H9 (cell line): ENCODE results near the gene GGACT. TPM values are rescaled to one million over a fixed set of nuclear protein-coding genes. Genes with fewer than 3 reads are reported as not detected.

Source experiments
- DNase-seq: peaks from one replicate; pipeline ENCODE4 v3.0.0-alpha.2; 2017
- H2AFZ ChIP-seq: one replicate; pipeline ENCODE4 v1.6.1; 2013; ENCODE audit warnings: mild to moderate bottlenecking, low read length, control low read depth, moderate library complexity
- H2AK5ac ChIP-seq: 2 replicates; pipeline ENCODE4 v1.6.1; 2013; ENCODE audit warnings: low read length, control low read depth, mixed read lengths; ENCODE audit not compliant: insufficient read length
- H2BK120ac ChIP-seq: one replicate; pipeline ENCODE4 v1.6.1; 2013; ENCODE audit warnings: low read depth, mild to moderate bottlenecking, low read length, control low read depth, inconsistent platforms; ENCODE audit not compliant: poor library complexity, severe bottlenecking
- H2BK12ac ChIP-seq: 2 replicates; pipeline ENCODE4 v1.6.1; 2013; ENCODE audit warnings: low read length, control low read depth, mixed read lengths, low read depth; ENCODE audit not compliant: insufficient read length
- H2BK15ac ChIP-seq: 2 replicates; pipeline ENCODE4 v1.6.1; 2013; ENCODE audit warnings: low read depth, low read length, control low read depth
- H2BK20ac ChIP-seq: one replicate; pipeline ENCODE4 v1.6.1; 2013; ENCODE audit warnings: low read depth, mild to moderate bottlenecking, low read length, control low read depth, inconsistent platforms; ENCODE audit not compliant: poor library complexity, severe bottlenecking
- H2BK5ac ChIP-seq: 2 replicates; pipeline ENCODE4 v1.6.1; 2013; ENCODE audit warnings: low read length, control low read depth, mixed read lengths; ENCODE audit not compliant: insufficient read length
- H3K14ac ChIP-seq: 2 replicates; pipeline ENCODE4 v1.6.1; 2013; ENCODE audit warnings: low read length, control low read depth; ENCODE audit not compliant: insufficient read depth
- H3K18ac ChIP-seq: 2 replicates; pipeline ENCODE4 v1.6.1; 2013; ENCODE audit warnings: low read depth, mild to moderate bottlenecking, mixed read lengths, low read length, control low read depth; ENCODE audit not compliant: insufficient read length
- H3K23ac ChIP-seq: 2 replicates; pipeline ENCODE4 v1.6.1; 2013; ENCODE audit warnings: low read length, control low read depth, mixed read lengths, low read depth; ENCODE audit not compliant: insufficient read length
- H3K23me2 ChIP-seq: 2 replicates; pipeline ENCODE4 v1.6.1; 2013; ENCODE audit warnings: low read depth, mild to moderate bottlenecking, mixed read lengths, low read length, control low read depth; ENCODE audit not compliant: insufficient read length, poor library complexity, severe bottlenecking
- H3K27ac ChIP-seq: 2 replicates; pipeline ENCODE4 v1.5.1; 2013; ENCODE audit warnings: low read length, control low read depth, mixed read lengths, low read depth; ENCODE audit not compliant: insufficient read length
- H3K27me3 ChIP-seq: 2 replicates; pipeline ENCODE4 v1.6.1; 2013; ENCODE audit warnings: low read length, control low read depth, inconsistent platforms; ENCODE audit not compliant: insufficient read depth
- H3K4ac ChIP-seq: 2 replicates; pipeline ENCODE4 v1.6.1; 2013; ENCODE audit warnings: low read depth, mild to moderate bottlenecking, control low read depth, inconsistent platforms, low read length, moderate library complexity
- H3K4me1 ChIP-seq: 2 replicates; pipeline ENCODE4 v1.6.1; 2013; ENCODE audit warnings: low read length, control low read depth, inconsistent platforms; ENCODE audit not compliant: insufficient read depth
- H3K4me2 ChIP-seq: 2 replicates; pipeline ENCODE4 v1.6.1; 2013; ENCODE audit warnings: low read length, control low read depth, mixed read lengths; ENCODE audit not compliant: insufficient read length, insufficient read depth
- H3K56ac ChIP-seq: 2 replicates; pipeline ENCODE4 v1.6.1; 2013; ENCODE audit warnings: low read depth, mild to moderate bottlenecking, mixed read lengths, low read length, control low read depth; ENCODE audit not compliant: insufficient read length
- H3K79me1 ChIP-seq: 2 replicates; pipeline ENCODE4 v1.6.1; 2013; ENCODE audit warnings: low read depth, mild to moderate bottlenecking, moderate library complexity, low read length, control low read depth, inconsistent platforms; ENCODE audit not compliant: insufficient read depth, poor library complexity, severe bottlenecking
- H3K79me2 ChIP-seq: 2 replicates; pipeline ENCODE4 v1.6.1; 2013; ENCODE audit warnings: low read length, control low read depth, inconsistent platforms; ENCODE audit not compliant: insufficient read depth
- H3K9ac ChIP-seq: 2 replicates; pipeline ENCODE4 v1.6.1; 2013; ENCODE audit warnings: low read length, control low read depth, mixed read lengths; ENCODE audit not compliant: insufficient read length; ENCODE audit errors: extremely low read depth
- H3K9me3 ChIP-seq: one replicate; pipeline ENCODE4 v1.6.1; 2013; ENCODE audit warnings: low read depth, low read length, inconsistent platforms; ENCODE audit not compliant: control insufficient read depth
- H3T11ph ChIP-seq: one replicate; pipeline ENCODE4 v1.6.1; 2013; ENCODE audit warnings: mild to moderate bottlenecking, low read length, control low read depth, inconsistent platforms
- H4K20me1 ChIP-seq: one replicate; pipeline ENCODE4 v1.6.1; 2013; ENCODE audit not compliant: control insufficient read depth, insufficient read length, insufficient read depth
- H4K5ac ChIP-seq: 2 replicates; pipeline ENCODE4 v1.6.1; 2013; ENCODE audit warnings: low read depth, mild to moderate bottlenecking, mixed read lengths, low read length, control low read depth; ENCODE audit not compliant: insufficient read length
- H4K8ac ChIP-seq: replicated peaks from 2 replicates; pipeline ENCODE4 v1.6.1; 2013; ENCODE audit warnings: low read length, control low read depth, mixed read lengths, low read depth; ENCODE audit not compliant: insufficient read length
- H4K91ac ChIP-seq: 2 replicates; pipeline ENCODE4 v1.6.1; 2013; ENCODE audit warnings: low read depth, mild to moderate bottlenecking, moderate library complexity, mixed read lengths, low read length, control low read depth; ENCODE audit not compliant: insufficient read length
- H3K27ac Mint-ChIP-seq, 3 experiments: 2 replicates in 2 of 3; 3 replicates in 1 of 3; pipeline ENCODE4 v1.8.0; 2020 to 2021; ENCODE audit warnings: mixed read lengths in 3 of 3, mild to moderate bottlenecking in 1 of 3, moderate library complexity in 1 of 3
- H3K27me3 Mint-ChIP-seq: 2 replicates; pipeline ENCODE4 v1.8.0; 2021; ENCODE audit warnings: low read depth, mild to moderate bottlenecking, moderate library complexity, mixed read lengths
- H3K36me3 Mint-ChIP-seq, 3 experiments: 2 replicates in 2 of 3; 3 replicates in 1 of 3; pipeline ENCODE4 v1.8.0; 2020 to 2021; ENCODE audit warnings: low read depth in 3 of 3, mixed read lengths in 3 of 3; ENCODE audit not compliant: insufficient read depth in 1 of 3
- H3K4me1 Mint-ChIP-seq, 2 experiments: 2 replicates each; pipeline ENCODE4 v1.8.0; 2020; ENCODE audit warnings: mixed read lengths in 2 of 2
- H3K4me3 Mint-ChIP-seq, 2 experiments: 2 replicates in 1 of 2; 3 replicates in 1 of 2; pipeline ENCODE4 v1.8.0; 2020 to 2021; ENCODE audit warnings: mild to moderate bottlenecking in 2 of 2, mixed read lengths in 2 of 2, moderate library complexity in 1 of 2
- H3K9me3 Mint-ChIP-seq, 2 experiments: 2 replicates in 1 of 2; 3 replicates in 1 of 2; pipeline ENCODE4 v1.8.0; 2020; ENCODE audit warnings: mild to moderate bottlenecking in 2 of 2, mixed read lengths in 2 of 2, moderate library complexity in 1 of 2
- WGBS: extraction: QIAGEN DNeasy Blood & Tissue Kit; methylation state at CpG from one replicate; pipeline ENCODE4 v1.1.7; 2013; ENCODE audit warnings: missing lambda C conversion rate, low lambda C conversion rate, mixed read lengths; ENCODE audit not compliant: insufficient read length; ENCODE audit errors: extremely low coverage; 5-methylcytosine and 5-hydroxymethylcytosine counted together
- total RNA-seq: library from RNA; stranded (reverse); gene quantifications from 2 replicates; pipeline ENCODE4 v1.2.1, GENCODE V29; 2021
- TF ChIP-seq, protein P1 (sequence below): fragments of 200-600 bp; sonication (generic); conservative IDR thresholded peaks from 3 replicates; pipeline ENCODE4 v1.8.0; 2021; ENCODE audit warnings: antibody characterized with exemption, mild to moderate bottlenecking

The GGACT gene
- total RNA-seq, 1 experiment from 2014 or later: 1.3 TPM

DNA sequence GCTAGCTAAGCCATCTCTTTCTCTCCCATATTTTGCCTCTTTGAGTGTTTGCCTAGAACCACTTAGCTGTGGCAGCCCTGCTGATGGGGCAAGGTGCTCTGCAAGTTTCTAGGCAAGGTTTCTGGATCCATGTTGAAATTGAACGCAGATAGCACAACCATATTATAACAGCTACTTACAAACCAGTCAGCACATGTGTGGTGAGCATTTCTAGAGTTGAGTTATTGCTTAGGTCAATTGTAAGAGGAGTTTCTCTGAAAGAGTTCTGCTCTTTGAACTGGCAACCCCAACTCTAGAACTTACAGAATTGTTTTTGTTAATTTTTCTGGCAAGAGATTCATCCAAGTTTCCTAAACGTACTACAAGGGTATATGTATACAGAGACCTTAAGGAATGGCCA, 103.3 kb downstream of the GGACT start:
- no peak overlapping the region for H3K4ac ChIP-seq
- H3K27me3 Mint-ChIP-seq: no peaks in the 10 kb centered on the region
- no peak overlapping the region for H4K8ac ChIP-seq
- H3K18ac ChIP-seq: no peak overlapping the region
- WGBS: no CpG with 5 or more reads among the region's 2 CpGs
- no peak overlapping the region for H2AFZ ChIP-seq
- TF ChIP-seq, protein P1, sequence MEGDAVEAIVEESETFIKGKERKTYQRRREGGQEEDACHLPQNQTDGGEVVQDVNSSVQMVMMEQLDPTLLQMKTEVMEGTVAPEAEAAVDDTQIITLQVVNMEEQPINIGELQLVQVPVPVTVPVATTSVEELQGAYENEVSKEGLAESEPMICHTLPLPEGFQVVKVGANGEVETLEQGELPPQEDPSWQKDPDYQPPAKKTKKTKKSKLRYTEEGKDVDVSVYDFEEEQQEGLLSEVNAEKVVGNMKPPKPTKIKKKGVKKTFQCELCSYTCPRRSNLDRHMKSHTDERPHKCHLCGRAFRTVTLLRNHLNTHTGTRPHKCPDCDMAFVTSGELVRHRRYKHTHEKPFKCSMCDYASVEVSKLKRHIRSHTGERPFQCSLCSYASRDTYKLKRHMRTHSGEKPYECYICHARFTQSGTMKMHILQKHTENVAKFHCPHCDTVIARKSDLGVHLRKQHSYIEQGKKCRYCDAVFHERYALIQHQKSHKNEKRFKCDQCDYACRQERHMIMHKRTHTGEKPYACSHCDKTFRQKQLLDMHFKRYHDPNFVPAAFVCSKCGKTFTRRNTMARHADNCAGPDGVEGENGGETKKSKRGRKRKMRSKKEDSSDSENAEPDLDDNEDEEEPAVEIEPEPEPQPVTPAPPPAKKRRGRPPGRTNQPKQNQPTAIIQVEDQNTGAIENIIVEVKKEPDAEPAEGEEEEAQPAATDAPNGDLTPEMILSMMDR: no peak
- peaks cover 5% of the 10 kb centered on the region; the same call in 1 of the 2 replicates for H3K4me1 ChIP-seq
- no peak overlapping the region for H3K23ac ChIP-seq
- no peak overlapping the region for H3K9ac ChIP-seq
- H3K23me2 ChIP-seq: no peaks in the 10 kb centered on the region
- no peak overlapping the region for H3K4me2 ChIP-seq
- H3K27ac Mint-ChIP-seq: peak overlapping the region; percentile 39 to 49 (median 48); a peak in 5 of 7 replicates
- H3K9me3 ChIP-seq: no peaks in the 10 kb centered on the region
- no peak for DNase-seq
- no peak overlapping the region for H2BK15ac ChIP-seq
- H3K56ac ChIP-seq: no peak overlapping the region
- H4K20me1 ChIP-seq: no peaks in the 10 kb centered on the region
- H4K5ac ChIP-seq: no peak overlapping the region
- no peaks in the 10 kb centered on the region for H3K79me1 ChIP-seq
- H3K4me1 Mint-ChIP-seq: peaks cover 44 to 50% of the 10 kb centered on the region in 2 experiments
- H2BK20ac ChIP-seq: no peak overlapping the region
- no peak overlapping the region for H2BK12ac ChIP-seq
- H3K14ac ChIP-seq: no peak overlapping the region
- no peak overlapping the region for H3K27ac ChIP-seq
- H3K36me3 Mint-ChIP-seq: peaks cover 0 to 5% (median 1%) of the 10 kb centered on the region in 3 experiments; a peak in 4 of 7 replicates
- H2AK5ac ChIP-seq: no peak overlapping the region
- no peaks in the 10 kb centered on the region for H3K27me3 ChIP-seq
- H2BK120ac ChIP-seq: no peak overlapping the region
- peaks cover 0 to 3% of the 10 kb centered on the region in 2 experiments; a peak in 1 of 5 replicates for H3K9me3 Mint-ChIP-seq
- H3T11ph ChIP-seq: no peak overlapping the region
- H4K91ac ChIP-seq: no peak overlapping the region
- no peak overlapping the region for H2BK5ac ChIP-seq
- H3K4me3 Mint-ChIP-seq: no peak overlapping the region
- H3K79me2 ChIP-seq: no peaks in the 10 kb centered on the region
